Type B pancreatic cell (in vitro differentiated cells): ENCODE results near the gene LHX4. TPM values are rescaled to one million over a fixed set of nuclear protein-coding genes. Genes with fewer than 3 reads are reported as not detected.

Source experiments
- DNase-seq: peaks from one replicate; pipeline ENCODE4 v3.0.0; 2021; ENCODE audit warnings: mixed read lengths; ENCODE audit not compliant: unreplicated experiment; ENCODE audit errors: extremely low spot score
- H3K27ac Mint-ChIP-seq: 2 replicates; pipeline ENCODE4 v1.8.0; 2021; ENCODE audit warnings: mild to moderate bottlenecking, mixed read lengths
- H3K27me3 Mint-ChIP-seq: 2 replicates; pipeline ENCODE4 v1.8.0; 2021; ENCODE audit warnings: mixed read lengths
- H3K36me3 Mint-ChIP-seq: 2 replicates; pipeline ENCODE4 v1.8.0; 2021; ENCODE audit warnings: mixed read lengths
- H3K4me1 Mint-ChIP-seq: one replicate; pipeline ENCODE4 v1.8.0; 2021; ENCODE audit warnings: mixed read lengths; ENCODE audit not compliant: unreplicated experiment
- H3K4me3 Mint-ChIP-seq: 2 replicates; pipeline ENCODE4 v1.8.0; 2021; ENCODE audit warnings: mild to moderate bottlenecking, mixed read lengths
- H3K9me3 Mint-ChIP-seq: 2 replicates; pipeline ENCODE4 v1.8.0; 2021; ENCODE audit warnings: mixed read lengths
- total RNA-seq: library from RNA; stranded (reverse); gene quantifications from 2 replicates; pipeline ENCODE4 v1.2.1, GENCODE V29; 2021; ENCODE audit warnings: low replicate concordance
- TF ChIP-seq, protein P1 (sequence below): fragments of 200-600 bp; sonication (generic); conservative IDR thresholded peaks from 2 replicates; pipeline ENCODE4 v1.5.0; 2021; ENCODE audit warnings: antibody characterized with exemption, mild to moderate bottlenecking

The LHX4 gene
- total RNA-seq, 1 donor from 2014 or later: 0.22 TPM

DNA sequence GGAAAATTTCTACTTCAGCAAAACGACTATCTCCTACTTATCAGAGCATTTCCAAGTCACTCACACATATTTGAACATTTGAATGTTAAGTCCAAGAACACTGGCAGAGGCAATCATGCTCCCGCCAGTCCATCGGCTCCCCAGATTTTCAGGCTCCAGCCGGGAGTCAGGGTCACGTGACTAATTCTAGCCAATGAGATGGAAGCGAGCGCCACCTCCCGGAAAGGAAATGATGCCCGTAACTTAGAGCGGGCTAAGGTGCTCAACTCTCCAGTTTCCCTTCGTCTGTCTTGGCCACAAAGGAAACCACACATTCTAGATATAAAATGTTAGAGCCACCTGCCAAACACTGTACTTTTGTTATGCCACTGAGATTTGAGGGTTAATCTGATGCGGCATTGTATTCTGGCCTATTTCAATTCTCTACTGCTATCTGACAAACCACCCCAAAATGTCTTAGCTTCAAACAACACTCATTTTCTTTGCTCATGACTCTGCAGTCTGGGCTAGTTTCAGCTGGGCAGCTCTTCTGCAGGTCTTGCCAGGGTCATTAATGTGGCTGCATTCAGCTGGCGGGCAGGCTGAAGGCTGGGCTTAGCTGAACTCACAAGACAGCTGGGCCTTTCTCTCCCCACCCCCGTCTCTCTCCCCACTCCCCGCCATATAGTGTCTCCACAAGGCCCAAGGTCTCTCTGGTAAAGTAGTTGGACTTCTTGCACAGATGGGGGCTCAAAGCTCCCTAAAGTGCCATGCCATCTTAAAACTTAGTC is 16.5 kb upstream of the LHX4 start:
- Mint-ChIP-seq H3K36me3 (no peaks in the 10 kb centered on the region), H3K27me3 (peaks cover 33% of the 10 kb centered on the region), H3K4me1 (no peaks in the 10 kb centered on the region), H3K27ac (no peak overlapping the region), H3K9me3 (no peaks in the 10 kb centered on the region), H3K4me3 (no peak overlapping the region)
- TF ChIP-seq, protein P1, sequence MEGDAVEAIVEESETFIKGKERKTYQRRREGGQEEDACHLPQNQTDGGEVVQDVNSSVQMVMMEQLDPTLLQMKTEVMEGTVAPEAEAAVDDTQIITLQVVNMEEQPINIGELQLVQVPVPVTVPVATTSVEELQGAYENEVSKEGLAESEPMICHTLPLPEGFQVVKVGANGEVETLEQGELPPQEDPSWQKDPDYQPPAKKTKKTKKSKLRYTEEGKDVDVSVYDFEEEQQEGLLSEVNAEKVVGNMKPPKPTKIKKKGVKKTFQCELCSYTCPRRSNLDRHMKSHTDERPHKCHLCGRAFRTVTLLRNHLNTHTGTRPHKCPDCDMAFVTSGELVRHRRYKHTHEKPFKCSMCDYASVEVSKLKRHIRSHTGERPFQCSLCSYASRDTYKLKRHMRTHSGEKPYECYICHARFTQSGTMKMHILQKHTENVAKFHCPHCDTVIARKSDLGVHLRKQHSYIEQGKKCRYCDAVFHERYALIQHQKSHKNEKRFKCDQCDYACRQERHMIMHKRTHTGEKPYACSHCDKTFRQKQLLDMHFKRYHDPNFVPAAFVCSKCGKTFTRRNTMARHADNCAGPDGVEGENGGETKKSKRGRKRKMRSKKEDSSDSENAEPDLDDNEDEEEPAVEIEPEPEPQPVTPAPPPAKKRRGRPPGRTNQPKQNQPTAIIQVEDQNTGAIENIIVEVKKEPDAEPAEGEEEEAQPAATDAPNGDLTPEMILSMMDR: no peak
- DNase-seq: no peak

DNA sequence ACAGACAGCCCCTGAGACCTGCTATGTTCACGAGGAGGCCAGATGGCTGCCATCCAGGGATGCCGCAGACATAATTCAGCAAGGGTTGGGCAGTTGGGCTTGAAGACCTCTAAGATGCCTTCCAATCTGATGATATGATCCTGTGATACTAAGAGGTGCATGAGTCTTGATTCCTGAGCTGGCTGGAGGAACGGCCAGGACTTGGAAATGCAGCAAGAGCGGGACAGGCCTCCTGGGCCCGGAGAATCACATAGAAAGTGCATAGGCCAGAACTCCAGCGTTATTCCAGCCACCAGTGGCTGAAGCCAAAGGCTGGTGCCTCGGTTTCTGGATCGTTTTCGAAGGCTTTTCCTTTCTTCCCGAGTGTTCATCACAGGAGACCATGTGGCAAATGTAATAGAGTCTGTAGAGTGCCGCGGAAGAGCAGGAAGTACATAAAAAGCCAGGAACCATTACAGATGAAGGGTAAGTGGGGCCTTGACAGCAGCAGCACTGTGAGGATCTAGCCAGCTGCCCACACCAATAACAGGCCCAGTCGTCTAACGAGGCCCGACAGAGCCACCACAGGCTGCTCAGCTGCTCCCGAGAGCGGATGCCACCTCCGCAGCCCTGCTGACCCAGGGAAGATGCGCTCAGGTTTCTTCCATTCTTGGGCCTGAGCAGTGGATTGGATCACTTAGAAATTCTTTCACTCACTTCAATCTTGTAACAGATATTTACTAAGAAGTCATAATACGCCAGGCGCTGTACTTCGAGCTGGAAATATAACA is 14.0 kb upstream of the LHX4 start:
- Mint-ChIP-seq H3K27ac (no peak overlapping the region), H3K4me1 (no peaks in the 10 kb centered on the region), H3K4me3 (no peak overlapping the region), H3K36me3 (no peaks in the 10 kb centered on the region), H3K27me3 (peaks cover 36% of the 10 kb centered on the region), H3K9me3 (no peaks in the 10 kb centered on the region)
- no peak for DNase-seq
- TF ChIP-seq, protein P1: no peak

DNA sequence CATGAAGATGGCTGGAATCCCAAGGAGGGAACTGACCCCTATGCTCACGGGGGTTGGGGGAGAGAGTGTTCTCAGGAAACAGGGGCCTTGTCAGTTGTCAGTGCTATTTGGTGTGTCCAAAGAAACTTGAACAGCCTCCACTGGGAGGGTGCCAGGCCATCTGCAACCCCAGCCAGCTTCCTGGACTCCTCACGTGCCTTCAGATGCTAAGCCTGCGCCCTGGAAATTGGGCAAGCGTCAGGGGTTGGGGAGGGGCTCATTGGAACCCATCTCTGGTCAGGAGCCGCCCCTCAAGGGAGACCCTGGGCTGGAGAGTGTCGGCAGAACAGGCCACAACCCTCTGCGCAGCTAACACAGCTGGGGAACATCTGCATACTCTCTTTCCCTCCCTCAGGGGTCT is 13.1 kb upstream of the LHX4 start:
- Mint-ChIP-seq H3K4me3 (no peak overlapping the region), H3K36me3 (no peaks in the 10 kb centered on the region), H3K27me3 (peaks cover 36% of the 10 kb centered on the region), H3K9me3 (no peaks in the 10 kb centered on the region), H3K27ac (no peak overlapping the region), H3K4me1 (no peaks in the 10 kb centered on the region)
- no peak for DNase-seq
- TF ChIP-seq, protein P1: no peak

DNA sequence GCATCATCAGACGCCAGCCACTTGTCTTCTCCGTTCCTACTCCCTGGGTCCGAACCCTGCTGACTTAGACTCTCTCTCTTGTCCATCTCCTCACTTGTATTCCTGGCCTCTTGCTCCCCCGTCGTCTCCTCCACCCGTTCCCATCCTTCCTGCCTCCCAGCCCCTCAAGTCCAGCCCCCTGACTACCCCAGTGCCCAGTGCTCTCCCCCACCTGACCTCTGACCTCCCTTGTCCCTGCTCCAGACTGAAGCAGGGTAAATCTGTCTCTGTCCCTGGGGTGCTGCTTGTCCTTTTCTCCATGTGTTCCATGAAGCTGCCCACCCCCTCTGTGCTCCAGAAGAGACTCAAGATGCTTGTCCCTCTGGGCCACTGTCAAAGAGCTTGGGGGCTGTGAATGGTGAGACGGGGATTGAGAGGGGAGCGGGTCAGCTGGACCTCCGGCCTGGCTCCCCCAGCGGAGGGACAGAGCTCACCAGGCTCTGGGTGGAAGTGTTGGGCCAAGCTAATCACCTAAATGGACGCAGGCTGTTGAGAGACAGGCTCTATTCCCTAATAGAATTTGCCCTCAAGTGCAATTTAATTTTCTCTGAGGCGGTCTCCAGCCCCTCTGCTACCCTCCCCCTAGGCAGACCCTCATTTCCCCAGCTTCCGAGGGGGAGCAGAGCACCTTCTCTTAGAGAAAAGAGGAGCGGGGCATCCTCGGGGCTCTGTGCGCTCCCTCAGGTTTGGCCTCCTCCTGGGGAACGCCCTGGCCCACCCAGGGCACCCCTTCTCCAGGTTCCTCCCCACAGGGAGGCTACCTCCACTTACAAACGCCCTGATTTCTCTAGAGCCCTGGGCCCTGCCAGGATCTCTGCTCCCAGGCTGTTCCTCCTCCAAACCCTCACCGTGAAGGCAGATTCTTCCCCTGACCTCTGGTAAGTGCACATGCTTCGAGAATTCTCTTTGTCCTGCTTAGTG is 11.0 kb upstream of the LHX4 start:
- TF ChIP-seq, protein P1: no peak
- no peaks in the 10 kb centered on the region for H3K4me1 Mint-ChIP-seq
- no peaks in the 10 kb centered on the region for H3K9me3 Mint-ChIP-seq
- H3K4me3 Mint-ChIP-seq: no peak overlapping the region
- DNase-seq: no peak
- no peak overlapping the region for H3K27ac Mint-ChIP-seq
- peaks cover 45% of the 10 kb centered on the region for H3K27me3 Mint-ChIP-seq
- H3K36me3 Mint-ChIP-seq: no peaks in the 10 kb centered on the region

DNA sequence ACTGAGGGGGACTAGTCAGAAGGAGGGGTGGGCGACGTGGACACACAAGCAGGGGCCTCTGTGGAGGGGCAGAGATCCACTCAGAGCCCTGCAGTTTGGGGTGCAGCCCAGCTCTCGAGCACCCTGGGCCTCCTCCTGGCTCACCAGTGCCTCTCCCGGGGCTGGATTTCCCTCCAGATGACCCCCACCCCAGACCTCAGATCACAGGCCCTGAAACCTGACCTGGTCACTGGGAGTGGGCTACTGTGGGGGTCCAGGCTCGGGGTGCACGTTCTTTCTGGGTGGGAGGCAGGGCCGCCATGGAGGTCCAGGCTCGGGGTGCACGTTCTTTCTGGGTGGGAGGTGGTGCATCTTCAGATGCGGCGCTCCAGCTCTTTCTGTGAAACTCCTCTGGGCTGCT is 10.3 kb upstream of the LHX4 start:
- H3K4me1 Mint-ChIP-seq: no peaks in the 10 kb centered on the region
- H3K36me3 Mint-ChIP-seq: no peaks in the 10 kb centered on the region
- TF ChIP-seq, protein P1: no peak
- H3K4me3 Mint-ChIP-seq: no peak overlapping the region
- no peaks in the 10 kb centered on the region for H3K9me3 Mint-ChIP-seq
- no peak for DNase-seq
- H3K27ac Mint-ChIP-seq: no peak overlapping the region
- H3K27me3 Mint-ChIP-seq: peaks cover 52% of the 10 kb centered on the region
